Measurements from ENCODE around the gene PICK1.

Gene PICK1

DNA sequence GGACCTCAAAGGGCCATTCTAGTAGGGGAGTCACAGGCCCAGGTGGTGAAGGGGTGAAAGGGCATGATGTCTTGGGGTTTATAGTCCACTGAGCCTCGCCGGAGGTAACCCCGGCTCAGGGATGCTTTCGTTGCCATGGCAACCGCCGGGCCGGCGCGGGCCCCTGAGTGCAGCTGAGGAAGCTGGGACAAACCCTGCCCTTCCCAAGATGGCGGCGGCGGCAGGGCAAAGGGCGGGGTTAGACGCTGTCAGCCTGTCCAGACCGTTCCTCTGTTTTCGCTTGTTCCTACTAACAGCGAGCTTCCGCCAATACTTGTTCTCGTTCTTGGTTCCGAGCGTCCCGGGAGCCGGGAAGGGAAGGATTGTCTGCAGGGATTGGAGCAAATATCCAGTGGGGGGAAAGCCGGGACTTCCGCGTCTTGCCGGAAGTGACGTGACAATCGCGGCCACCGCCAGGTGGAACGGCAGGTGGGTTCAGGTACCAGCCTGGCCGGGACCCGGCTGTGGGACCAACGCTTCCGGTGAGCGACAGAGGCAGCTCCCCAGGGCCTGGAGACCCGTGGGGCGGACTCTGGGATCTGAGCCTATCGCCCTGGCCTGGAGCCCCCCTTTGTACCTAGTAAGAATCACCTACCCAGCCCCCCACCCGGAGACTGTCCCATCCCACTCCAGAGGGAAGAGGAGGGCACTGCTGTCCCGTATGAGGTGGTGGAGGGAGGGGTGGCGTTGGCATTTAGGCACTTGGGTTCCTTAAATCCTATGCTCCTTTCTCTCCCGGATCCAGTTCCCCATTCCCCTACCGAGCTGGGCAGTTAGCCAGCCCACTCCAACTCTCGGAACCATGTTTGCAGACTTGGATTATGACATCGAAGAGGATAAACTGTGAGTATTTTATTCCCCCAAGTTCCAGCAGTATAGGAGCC lies at the start of gene PICK1:
PICK1 (plus strand) TSS at position 436 of the 923 bp plus-strand sequence; CDS start at position 842, 406 bp downstream.
- DNase-seq = peak; percentile 86 to 98 (median 96)
- intact Hi-C loops (cut with DNase I) = loop anchor here (10.0 kb wide), 1 partner anchor 298 kb away; no protein-coding TSS in a partner anchor

GRCh38 chr22:38009000-38009806 lies 48.0 kb upstream of the PICK1 start:
- DNase-seq = no peak

DNA sequence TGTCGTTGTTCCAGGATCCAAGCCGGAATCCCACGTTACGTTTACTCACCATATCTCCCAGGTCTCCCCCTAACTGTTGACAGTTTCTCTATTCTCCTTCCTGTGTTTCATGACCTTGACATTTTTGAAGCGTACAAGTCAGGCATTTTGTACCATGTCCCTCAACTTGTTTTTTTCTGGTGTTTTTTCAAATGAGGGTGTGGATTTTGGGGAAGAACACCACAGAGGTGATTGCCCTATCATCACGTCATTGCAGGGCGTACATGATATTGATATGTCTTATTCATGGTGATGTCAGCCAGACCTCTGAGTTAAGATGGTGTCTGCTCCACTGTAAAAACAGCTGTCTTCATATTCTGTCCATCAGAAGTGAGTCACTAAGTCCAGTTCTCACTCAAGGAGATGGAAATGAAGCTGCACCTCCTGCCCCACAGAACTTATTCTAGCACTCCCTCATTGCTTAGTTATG lies 44.6 kb upstream of the PICK1 start:
- no peak for DNase-seq
- intact Hi-C loops (cut with DNase I) = no loop called here

More at GRCh38 chr22:38009000-38009806, 48.0 kb upstream of the PICK1 start:
- intact Hi-C loops (cut with DNase I) = no loop called here

DNA sequence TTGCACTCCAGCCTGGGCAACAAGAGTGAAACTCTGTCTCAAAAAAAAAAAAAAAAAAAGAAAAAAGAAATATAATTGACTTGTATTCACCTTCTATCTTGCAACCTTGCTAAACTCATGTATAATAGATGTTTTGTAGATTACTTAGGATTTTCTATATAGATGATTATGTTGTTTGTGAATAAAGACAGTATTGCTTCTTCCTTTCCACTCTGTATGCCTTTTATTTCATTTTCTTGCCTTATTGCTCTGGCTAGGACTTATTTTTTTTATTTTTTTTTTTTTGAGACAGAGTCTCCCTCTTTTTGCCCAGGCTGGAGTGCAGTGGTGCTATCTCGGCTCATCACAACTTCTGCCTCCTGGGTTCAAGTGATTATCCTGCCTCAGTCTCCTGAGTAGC lies 43.1 kb upstream of the PICK1 start:
- DNase-seq = no peak
- intact Hi-C loops (cut with DNase I) = no loop called here

GRCh38 chr22:38016182-38017151 lies 40.7 kb upstream of the PICK1 start:
- intact Hi-C loops (cut with DNase I) = loop anchor here (2.0 kb wide), 1 partner anchor 32 kb away; the partner anchor contains the start of gene SOX10
- peak; percentile 83 to 97 (median 92) for DNase-seq

- DNase-seq = peak; percentile 62 to 96 (median 88)
- intact Hi-C loops (cut with DNase I) = loop anchor here (2.0 kb wide), 1 partner anchor 33 kb away; the partner anchor contains the start of gene SOX10
Observed at GRCh38 chr22:38017272-38017920, 39.8 kb upstream of the PICK1 start.

DNA sequence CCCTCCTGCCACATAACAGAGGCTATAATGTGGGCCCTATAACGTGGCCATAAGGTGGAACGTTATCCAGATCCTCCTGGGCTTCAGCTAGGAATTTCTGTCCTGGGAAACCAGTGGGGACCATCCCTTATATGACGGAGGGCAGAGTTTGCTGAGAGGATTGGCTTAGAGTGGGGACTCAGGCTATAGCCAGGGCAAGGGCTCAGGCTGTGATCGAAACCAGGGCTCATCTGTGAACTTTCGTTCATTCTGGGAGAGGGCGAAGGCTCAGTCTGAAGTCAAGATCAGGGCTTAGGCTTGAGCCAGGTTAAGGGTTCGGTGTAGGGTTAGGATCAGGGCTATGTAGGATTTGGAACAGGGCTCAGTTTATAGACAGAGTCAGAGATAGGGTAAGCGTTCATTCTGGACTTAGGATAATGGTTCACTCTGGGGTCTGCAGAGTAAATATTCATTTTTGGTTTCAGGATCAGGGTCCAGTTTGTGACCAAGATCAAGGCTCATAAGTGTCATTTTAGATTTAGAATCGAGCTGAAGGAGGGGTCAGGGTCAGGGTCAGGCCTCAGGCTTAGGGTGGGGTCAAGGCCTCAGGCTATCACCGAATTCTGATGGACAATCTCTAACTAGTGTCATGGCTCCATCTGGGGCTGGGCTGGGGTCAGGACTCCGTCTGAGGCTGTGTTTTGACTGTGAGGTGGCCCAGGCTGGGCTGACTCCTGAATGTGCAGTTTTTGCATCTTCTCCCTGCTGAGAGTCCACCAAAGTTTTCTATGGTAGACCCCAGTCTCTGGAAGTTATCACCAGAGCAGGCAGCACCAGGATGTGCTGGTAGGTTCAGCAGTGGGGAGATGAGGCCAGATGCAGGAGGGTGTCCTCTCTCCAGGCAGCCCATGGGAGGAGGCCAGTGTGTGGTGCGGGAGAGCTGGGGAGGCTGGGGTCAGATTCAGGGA lies 39.0 kb upstream of the PICK1 start:
- DNase-seq = peak in 1 of 42 donors; percentile 22
- intact Hi-C loops (cut with DNase I) = loop anchor here (2.0 kb wide), 1 partner anchor 33 kb away; the partner anchor contains the start of gene SOX10

- intact Hi-C loops (cut with DNase I) = no loop called here
Observed at GRCh38 chr22:38018938-38019827, 38.0 kb upstream of the PICK1 start.

GRCh38 chr22:38021206-38021605 lies 36.0 kb upstream of the PICK1 start:
- intact Hi-C loops (cut with DNase I) = no loop called here
- DNase-seq = no peak

More at GRCh38 chr22:38018938-38019827, 38.0 kb upstream of the PICK1 start:
- DNase-seq = peak in 19 of 42 donors; percentile 38 to 83 (median 66)

GRCh38 chr22:38023045-38023444 lies 34.2 kb upstream of the PICK1 start:
- DNase-seq = no peak
- intact Hi-C loops (cut with DNase I) = no loop called here

- intact Hi-C loops (cut with DNase I) = no loop called here
- DNase-seq = no peak
Observed at GRCh38 chr22:38025514-38025913, 31.7 kb upstream of the PICK1 start.

DNA sequence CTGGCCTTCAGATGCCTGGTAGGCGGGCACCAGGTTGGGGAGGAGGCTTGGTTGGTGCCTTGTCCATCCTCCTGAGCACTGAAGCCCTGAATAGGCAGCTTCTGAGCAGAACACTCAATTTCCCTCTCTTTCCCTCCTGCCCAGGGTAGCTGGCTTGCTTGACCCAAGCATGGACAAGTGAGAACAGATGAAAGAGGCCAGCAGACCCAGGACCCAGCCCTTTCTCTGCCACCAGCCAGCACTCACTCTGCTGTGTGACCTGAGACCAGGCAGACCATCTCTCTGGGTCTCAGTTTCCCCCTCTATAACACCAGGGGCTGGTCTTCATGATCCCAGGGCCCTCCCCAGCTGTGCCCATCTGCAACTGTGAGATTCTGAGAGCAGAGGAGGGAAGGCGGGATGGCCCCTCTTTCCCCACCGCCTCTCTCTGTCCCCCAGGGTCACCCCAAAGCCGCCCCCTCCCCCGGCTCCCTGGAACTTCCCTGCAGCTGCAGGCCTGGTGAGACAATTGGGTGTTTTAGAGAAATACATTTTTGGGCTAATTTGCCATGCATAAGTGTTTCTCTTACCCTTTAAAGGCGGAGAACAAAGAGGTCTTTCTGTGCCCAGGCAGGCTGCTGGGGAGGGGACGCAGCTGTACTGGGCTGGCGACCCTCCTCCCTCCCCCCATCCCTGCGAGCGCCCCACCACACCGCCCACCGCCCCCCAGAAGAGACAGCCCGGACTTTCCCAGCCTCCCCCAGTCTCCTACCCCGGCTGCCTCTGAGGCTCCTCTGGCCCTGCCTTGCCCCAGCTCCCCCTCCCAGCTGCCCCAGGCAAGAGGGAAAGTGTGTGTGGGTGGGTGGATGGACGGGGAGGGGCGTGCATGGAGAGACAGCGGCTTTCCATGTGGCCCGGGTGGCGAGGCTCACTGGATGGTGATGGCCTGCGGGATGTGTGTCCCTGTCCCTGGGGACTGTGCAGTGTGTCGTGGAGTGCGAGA lies 30.8 kb upstream of the PICK1 start:
- peak; percentile 63 to 92 (median 83) for DNase-seq
- intact Hi-C loops (cut with DNase I) = no loop called here

DNA sequence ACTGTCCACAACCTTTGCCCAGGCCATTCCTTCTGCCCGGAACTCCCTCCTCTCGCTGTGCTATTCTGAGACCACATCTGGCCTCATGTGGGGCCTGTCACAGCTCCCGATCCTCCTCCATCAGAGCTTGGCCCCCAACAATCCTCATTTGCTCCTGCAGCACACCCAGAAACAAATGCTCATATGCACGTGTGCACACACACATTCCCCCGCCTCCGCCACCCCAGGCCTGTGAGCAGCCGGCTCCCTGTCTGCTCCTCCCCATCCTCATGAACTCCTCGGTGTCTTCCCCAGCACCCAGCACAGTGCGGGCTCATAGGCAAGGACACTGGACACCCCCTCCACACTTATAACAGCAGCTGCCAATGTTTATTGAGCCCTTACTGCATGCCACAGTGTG lies 29.7 kb upstream of the PICK1 start:
- intact Hi-C loops (cut with DNase I) = no loop called here
- peak in 25 of 42 donors; percentile 39 to 84 (median 67) for DNase-seq

Data from head of caudate nucleus (tissue), 42 donors.